Left forelimb (tissue), 1 donor: ENCODE data around the gene CREBBP.

Experiments used
- DNase-seq: peaks from one replicate; pipeline ENCODE4 v3.0.0-alpha.2; 2018; ENCODE audit warnings: low spot score

CREBBP gene

GRCh38 chr16:3824121-3824795 is 56.3 kb downstream of the CREBBP start:
- no peak for DNase-seq

- DNase-seq = no peak
Measured at GRCh38 chr16:3823427-3823826, 57.1 kb downstream of the CREBBP start.

- no peak for DNase-seq
Measured at GRCh38 chr16:3822366-3823045, 58.0 kb downstream of the CREBBP start.

GRCh38 chr16:3821184-3821583 is 59.3 kb downstream of the CREBBP start:
- no peak for DNase-seq

GRCh38 chr16:3819746-3820724 is 60.5 kb downstream of the CREBBP start:
- no peak for DNase-seq

GRCh38 chr16:3819175-3819527 is 61.4 kb downstream of the CREBBP start:
- no peak for DNase-seq

- no peak for DNase-seq
Measured at GRCh38 chr16:3816326-3816725, 64.2 kb downstream of the CREBBP start.

GRCh38 chr16:3814755-3815154 is 65.8 kb downstream of the CREBBP start:
- DNase-seq = no peak

- DNase-seq = no peak
Measured at GRCh38 chr16:3812469-3813172, 67.9 kb downstream of the CREBBP start.

- DNase-seq = no peak
Measured at GRCh38 chr16:3810818-3811217, 69.7 kb downstream of the CREBBP start.

GRCh38 chr16:3810198-3810664 is 70.3 kb downstream of the CREBBP start:
- DNase-seq = no peak

- no peak for DNase-seq
Measured at GRCh38 chr16:3808308-3809063, 72.0 kb downstream of the CREBBP start.

- no peak for DNase-seq
Measured at GRCh38 chr16:3807425-3808123, 72.9 kb downstream of the CREBBP start.

GRCh38 chr16:3804426-3805016 is 76.0 kb downstream of the CREBBP start:
- no peak for DNase-seq

- DNase-seq = no peak
Measured at GRCh38 chr16:3800477-3801270, 79.8 kb downstream of the CREBBP start.

GRCh38 chr16:3800019-3800418 is 80.5 kb downstream of the CREBBP start:
- no peak for DNase-seq

GRCh38 chr16:3799354-3799753 is 81.2 kb downstream of the CREBBP start:
- no peak for DNase-seq

GRCh38 chr16:3798838-3799237 is 81.7 kb downstream of the CREBBP start:
- DNase-seq = no peak
